GM08714 (cell line): ENCODE measurements around the gene CIAO1.
A peak's percentile ranks its signal among the peaks of the same experiment; 100 is the strongest.

Experiments
- H3K4me3 ChIP-seq: fragments of 200-500 bp; sonication (Bioruptor generic); 2 replicates; pipeline ENCODE4 v1.5.1; 2014; ENCODE audit warnings: mild to moderate bottlenecking, low read length, inconsistent platforms
- ZNF274 ChIP-seq: IDR thresholded peaks from 2 replicates; pipeline ENCODE4 v1.6.1; 2012; ENCODE audit warnings: mild to moderate bottlenecking, low read depth, low read length

The CIAO1 gene

GRCh38 chr2:96258166-96259022 lies 7.6 kb upstream of the CIAO1 start:
- TF ChIP-seq ZNF274, result no peak
- no peak overlapping the region for H3K4me3 ChIP-seq

- no peak overlapping the region for H3K4me3 ChIP-seq
- TF ChIP-seq ZNF274, result no peak
Observed at GRCh38 chr2:96259497-96259921, 6.5 kb upstream of the CIAO1 start.

- H3K4me3 ChIP-seq, result no peak overlapping the region
- TF ChIP-seq ZNF274, result no peak
Observed at GRCh38 chr2:96260387-96261260, 5.4 kb upstream of the CIAO1 start.

GRCh38 chr2:96261328-96262003 lies 4.6 kb upstream of the CIAO1 start:
- TF ChIP-seq ZNF274, result no peak
- H3K4me3 ChIP-seq, result no peak overlapping the region

- H3K4me3 ChIP-seq, result no peak overlapping the region
Observed at GRCh38 chr2:96262306-96262705, 3.7 kb upstream of the CIAO1 start.

GRCh38 chr2:96264086-96264485 lies 1.9 kb upstream of the CIAO1 start:
- H3K4me3 ChIP-seq, result peak overlapping the region; percentile 82; the same call in 1 of the 2 replicates

More at GRCh38 chr2:96262306-96262705, 3.7 kb upstream of the CIAO1 start:
- TF ChIP-seq ZNF274, result no peak

GRCh38 chr2:96264656-96265348 lies 1.2 kb upstream of the CIAO1 start:
- H3K4me3 ChIP-seq, result peak overlapping the region; percentile 82
- TF ChIP-seq ZNF274, result no peak

More at GRCh38 chr2:96264086-96264485, 1.9 kb upstream of the CIAO1 start:
- TF ChIP-seq ZNF274, result no peak

- peak overlapping the region; percentile 82 for H3K4me3 ChIP-seq
Observed at GRCh38 chr2:96265349-96265839, 631 bp upstream of the CIAO1 start.

GRCh38 chr2:96267159-96267971 lies 1.3 kb downstream of the CIAO1 start:
- TF ChIP-seq ZNF274, result no peak
- H3K4me3 ChIP-seq, result peak overlapping the region; percentile 90; the same call in 1 of the 2 replicates

More at GRCh38 chr2:96265349-96265839, 631 bp upstream of the CIAO1 start:
- TF ChIP-seq ZNF274, result no peak

GRCh38 chr2:96271995-96272394 lies 6.0 kb downstream of the CIAO1 start:
- H3K4me3 ChIP-seq, result no peak overlapping the region
- TF ChIP-seq ZNF274, result no peak

GRCh38 chr2:96273763-96274162 lies 7.7 kb downstream of the CIAO1 start:
- H3K4me3 ChIP-seq, result no peak overlapping the region
- TF ChIP-seq ZNF274, result no peak

GRCh38 chr2:96274355-96275056 lies 8.5 kb downstream of the CIAO1 start:
- H3K4me3 ChIP-seq, result no peak overlapping the region
- TF ChIP-seq ZNF274, result no peak
